ENCODE data around the gene MS4A8.
"Not testable (repeated sequence)": the region's sequence is repeated elsewhere in the genome, so short reads cannot be mapped to it uniquely, and the experiment has no call there.

Gene MS4A8

DNA sequence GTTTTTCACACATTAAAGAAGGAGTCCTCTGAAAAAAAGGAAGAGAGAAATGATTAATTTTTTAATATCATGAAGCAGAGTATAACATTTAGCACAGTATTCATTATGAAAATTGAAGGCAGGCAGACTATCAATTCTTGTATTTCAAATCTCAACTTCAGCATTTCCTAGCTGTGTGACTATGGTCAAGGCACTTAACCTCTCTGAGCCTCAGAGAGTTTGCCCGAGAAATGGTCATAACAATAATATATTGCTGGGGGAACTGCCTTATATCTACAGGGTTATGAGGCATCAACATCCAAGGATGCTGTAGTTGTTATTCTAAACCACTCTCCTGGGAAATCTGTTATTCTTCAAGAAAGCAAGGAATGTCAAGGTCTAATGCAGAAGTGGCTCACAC, 26.2 kb downstream of the MS4A8 start:
- DNase-seq (ENCODE audit: low spot score), result no peak

DNA sequence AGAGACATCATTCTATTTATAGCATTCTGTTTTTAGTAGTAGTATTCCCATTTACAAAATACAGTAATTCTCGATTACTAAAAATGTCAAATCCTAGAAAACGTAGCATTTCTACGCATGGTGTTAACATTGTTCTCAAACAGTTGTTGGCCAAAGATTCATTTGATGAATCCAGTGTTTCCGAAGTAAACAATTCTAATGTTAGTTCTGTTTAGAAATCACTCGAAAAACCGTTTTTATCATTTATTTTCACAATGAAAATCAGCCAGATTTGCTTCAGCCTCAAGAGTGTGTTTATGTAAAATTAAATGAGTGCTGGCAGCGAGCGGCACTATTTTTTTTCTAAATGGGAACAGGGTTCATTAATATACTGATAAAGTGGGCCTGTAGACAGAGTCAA, 32.2 kb downstream of the MS4A8 start:
- DNase-seq (ENCODE audit: low spot score), result no peak

DNA sequence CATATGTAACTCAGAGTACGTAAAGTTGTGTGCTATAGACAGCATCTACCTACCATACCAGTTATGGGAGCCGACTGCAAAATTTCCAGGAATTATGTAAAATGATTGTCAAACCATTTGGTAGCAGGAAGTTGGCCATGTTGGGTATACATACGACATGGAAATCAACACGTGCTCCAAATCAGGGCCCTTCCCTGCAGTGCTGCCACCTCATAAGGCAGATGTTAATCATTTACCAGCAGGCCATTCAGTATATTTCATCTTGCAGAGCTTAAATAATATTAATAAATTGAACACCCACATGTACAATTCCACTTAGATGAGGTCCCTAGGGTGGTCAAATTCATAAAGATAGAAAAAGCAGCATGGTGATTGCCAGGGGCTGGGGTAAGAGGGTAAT, 34.9 kb downstream of the MS4A8 start:
- DNase-seq (ENCODE audit: low spot score), result no peak

DNA sequence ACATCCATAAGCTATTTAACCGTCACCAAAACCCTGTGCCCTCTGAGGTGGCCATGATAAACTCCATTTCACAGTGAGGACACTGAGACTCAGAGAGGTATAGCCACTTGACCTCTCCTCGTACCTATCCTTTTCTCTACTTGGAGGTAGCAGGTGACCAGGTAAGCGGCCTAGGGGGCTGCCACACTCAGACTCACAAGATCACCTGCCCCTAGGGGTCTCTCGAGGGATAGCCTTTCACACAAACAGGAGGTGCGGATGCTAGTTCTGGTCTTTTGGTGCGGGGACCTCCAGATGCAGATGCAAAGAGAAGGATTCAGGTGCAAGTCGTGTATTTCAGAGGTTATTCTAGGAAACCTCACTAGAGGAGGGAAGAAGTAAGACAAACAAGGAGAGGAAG, 39.7 kb downstream of the MS4A8 start:
- DNase-seq (ENCODE audit: low spot score), result no peak

DNA sequence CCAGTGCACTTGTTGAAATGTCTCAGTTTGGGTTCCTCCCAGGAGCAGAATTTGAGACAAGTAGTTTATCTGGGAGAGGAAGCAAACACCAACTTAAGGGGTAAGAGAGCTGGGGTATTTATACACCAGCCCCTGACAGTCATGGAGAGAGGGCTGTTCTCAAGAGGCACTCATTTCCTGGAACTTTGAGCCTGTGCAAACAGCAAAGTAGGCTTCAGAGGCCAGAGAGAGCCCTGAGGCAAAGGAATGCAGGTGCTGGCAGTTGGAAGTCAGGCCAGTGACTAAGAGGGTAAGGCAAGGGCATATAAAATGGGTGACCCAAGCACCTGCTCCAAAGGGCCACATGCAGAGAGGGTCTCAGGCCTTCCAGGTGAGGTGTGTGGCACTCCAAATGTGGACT, 41.2 kb downstream of the MS4A8 start:
- no peak for DNase-seq (ENCODE audit: low spot score)

DNA sequence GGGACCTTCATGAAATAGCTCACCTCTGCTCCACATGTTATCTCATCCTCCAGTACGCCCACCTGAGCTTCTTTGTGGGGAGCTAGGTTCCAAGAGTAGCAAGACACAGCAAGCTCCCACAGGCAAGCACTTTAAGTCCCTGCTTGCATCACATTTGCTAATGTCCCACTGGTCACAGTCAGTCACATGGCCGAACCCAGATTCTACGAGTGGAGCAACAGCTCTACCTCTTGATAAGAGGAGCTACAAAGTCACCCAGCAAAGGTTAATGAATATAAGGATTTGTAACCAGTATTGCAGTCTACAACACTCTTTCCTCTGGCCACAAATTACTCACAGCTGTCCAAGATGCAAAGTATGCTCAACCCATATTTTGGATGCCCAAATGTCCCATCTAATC, 42.0 kb downstream of the MS4A8 start:
- no peak for DNase-seq (ENCODE audit: low spot score)

DNA sequence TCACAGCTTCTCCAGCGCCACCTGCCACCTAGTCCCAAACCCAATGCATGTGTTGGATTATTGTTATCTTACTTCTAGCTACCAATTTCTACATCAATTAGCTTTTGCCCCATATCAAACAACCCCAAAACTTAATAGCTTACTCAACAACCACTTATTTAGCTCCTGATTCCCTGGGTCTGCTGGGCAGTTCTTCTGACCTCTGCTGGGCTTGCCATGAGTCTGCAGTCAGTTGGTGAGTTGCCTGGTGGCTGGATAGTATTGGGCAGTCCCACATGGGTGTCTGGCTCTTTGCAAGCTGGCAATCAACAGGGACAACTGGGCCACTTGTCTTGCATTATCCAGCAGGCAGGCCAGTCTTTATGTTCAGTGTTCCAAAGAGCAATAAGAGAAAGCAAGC, 43.6 kb downstream of the MS4A8 start:
- DNase-seq (ENCODE audit: low spot score), result no peak

DNA sequence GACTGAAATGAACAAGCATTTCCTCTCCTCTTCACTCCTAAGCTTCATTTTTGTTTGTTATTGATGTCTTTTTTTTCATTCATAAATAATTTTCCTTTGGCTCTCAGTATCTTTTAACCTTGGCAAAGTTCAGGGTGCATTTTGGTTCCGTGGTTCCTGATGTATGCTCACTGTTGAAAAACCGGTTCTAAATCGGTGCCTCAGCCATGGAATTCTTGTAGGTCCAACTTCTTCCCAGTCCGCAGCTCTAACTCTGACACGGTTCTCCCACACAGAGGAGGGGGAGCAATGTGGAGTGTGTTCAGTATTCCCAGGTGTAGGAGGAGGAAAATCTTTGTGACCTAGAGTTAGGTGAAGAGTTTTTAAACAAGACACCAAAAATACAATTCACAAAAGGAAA, 44.7 kb downstream of the MS4A8 start:
- DNase-seq (ENCODE audit: low spot score), result no peak

DNA sequence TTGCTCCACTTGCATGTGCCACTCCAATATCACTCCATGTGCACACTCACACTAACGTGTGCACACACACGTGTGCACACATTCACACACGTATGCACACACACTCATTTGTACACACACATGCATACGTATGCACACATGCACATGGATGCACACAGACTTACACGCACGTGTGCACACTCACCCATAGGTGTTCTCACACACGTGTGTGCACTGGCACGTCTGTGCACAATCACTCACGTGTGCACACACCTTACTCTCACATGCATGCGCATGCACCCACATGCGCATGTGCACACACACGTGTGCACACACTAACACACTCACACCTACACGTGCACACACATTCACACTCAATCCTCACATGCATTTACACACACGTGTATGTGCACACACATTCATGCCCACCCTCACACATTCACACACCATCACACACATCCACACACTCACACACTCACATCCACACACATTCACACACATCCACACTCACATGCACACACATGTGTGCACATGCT, 48.0 kb downstream of the MS4A8 start:
- no peak for DNase-seq (ENCODE audit: low spot score)

DNA sequence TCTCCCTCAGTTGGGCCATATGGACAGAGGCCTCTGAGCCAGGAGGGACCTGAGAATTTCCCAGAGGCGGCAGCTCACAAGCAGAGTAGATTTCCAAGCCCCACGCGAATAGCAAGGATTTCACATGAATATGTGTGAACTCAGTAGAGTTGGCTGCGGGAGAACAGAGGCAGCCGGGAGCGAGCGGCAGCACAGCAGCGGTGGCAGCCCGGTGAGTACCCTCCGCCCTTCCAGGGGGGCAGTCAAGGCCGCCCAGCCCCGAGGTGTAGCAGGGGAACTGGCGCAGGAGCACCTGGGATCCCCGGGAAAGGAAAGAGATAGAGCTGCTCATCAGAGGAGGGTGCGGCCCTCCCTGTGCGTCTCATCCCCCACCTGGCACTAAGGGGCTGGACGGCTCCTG, 48.8 kb downstream of the MS4A8 start:
- no peak for DNase-seq (ENCODE audit: low spot score)

DNA sequence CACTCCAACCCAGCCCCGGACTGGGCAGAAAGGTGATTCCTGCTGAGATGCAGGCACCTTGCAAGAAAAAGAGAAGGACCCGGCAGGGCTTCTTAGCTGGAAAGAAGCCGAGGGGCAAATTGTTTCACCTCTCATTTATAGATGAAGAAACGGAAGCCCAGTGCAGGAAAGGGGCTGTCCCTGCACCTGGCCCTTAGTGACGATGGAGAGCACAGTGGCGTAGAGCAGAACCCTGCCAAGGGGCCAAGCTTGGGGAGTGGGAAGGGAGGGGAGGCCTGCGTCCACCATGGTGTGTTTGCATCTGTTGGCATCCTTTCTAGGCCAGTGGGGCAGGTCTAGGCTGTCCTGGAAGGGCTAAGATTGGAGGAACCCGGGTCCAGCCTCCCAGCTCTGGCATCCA, 49.4 kb downstream of the MS4A8 start:
- DNase-seq (ENCODE audit: low spot score), result no peak

DNA sequence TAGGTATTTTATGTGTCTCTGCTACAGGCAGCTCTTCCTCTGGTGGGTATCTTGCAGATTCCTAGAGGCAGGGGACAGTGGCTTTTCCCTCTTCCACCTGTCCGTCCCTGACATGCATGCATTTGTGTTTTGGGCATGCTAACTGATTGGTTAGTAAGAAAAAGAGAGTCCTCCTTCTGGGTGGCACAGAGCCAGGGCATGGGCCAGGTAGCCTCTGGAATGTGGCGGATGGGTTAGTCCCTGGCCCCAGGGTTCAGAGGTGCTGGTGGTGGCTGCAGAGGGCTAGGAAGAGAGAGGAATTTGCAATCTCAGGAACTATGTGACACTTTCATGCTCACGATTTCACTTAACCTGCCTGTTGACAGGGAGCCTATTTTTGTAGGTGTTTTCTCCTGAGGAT, 51.5 kb downstream of the MS4A8 start:
- DNase-seq (ENCODE audit: low spot score), result no peak

DNA sequence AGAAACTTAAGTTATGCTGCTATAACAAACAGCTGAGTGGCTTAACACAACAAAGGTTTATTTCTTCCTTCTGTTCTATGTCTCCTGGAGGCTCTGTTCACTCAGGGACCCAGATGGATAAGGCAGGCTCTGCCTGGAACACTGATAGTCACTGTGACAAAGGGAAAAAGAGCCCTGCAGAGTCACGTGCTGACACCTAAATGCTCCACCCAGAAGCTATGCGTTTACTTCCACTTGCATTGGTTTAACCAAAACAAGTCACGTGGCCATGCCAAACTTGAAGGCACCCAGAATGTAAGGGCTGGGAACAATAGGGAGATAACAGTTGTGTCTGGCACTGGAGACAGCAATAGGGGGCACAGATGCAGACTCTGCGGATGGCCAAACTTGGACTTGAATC, 53.9 kb downstream of the MS4A8 start:
- no peak for DNase-seq (ENCODE audit: low spot score)

DNA sequence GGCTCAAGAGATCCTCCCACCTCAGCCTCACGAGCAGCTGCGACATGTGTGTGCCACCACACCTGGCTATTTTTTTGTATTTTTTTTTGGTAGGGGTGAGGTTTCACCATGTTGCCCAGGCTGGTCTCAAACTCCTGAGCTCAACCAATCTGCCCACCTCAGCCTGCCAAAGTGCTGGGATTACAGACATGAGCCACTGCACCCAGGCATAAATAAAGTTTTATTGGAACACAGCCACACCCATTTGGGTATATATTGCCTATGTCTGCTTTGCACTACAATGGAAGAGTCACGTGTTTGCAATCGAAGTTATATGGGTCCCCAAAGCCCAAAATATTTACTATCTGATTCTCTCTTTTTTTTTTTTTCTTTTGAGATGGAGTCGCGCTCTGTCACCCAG, 55.5 kb downstream of the MS4A8 start:
- no peak for DNase-seq (ENCODE audit: low spot score)

DNA sequence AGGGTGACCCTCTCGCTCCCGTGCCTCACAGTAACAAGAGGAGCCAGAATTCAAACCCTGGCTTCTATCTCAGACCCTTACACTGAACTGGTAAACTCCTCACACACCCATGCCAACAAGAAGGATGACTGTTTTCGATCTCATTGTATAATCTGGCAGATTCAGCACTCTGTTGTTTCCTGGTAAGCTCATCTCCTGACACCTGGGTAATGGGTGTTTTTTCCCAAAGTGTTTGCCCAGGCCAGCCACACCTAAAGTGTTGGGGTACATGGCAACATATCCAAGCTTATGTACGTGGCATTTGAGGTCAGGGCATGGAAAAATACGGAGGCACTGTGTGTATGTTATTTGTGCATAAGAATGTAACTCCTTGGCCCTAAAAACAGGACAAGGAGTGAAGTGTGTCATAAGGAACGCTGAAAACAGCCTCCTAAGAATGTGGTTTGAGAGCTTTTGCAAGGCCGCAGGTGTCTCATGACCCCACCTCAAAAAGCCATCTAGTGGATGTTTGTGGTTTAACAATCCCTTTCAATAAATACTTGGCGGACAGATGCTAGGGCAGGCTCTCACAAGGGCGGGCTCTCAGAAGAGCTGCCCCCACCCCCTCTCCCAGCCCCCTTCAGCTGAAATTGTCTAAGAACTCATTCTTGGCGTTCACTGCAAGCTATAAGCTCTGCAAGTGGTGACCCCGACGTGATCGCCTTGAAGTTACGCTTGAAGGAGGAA, 57.1 kb downstream of the MS4A8 start, which contains the start of gene MS4A15:
Gene MS4A15, plus strand, starts transcription at position 561 of the 726 bp plus-strand sequence. CDS start 6,867 bp downstream, outside the sequence.
- DNase-seq (ENCODE audit: low spot score), result peak; percentile 23

DNA sequence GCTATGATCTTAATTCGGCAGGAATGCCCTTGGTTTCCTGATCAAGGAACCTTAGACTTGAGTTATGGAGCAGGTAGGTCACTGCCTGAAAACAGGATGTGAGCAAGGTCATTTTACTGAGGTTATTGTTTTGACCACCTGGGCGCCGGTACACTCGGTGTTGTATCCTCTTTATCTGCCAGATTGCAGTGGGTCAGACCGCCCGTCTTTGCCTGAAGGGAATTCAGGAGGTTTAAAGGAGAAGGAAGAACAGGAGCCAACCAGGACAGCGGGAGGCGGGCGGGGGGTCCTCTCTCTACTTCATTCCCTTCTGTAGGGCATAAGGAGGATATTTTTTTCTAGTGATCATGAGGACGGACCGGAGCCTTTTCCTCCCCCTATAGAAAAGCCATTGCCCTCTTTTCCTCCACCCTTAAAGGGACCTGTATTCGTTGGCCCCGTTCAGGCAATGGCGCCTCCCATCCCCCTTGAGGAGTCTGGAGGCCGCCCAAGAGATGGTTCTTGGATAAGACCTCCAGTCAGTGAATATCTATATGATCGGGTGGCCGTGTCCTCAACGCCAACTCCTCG, 57.9 kb downstream of the MS4A8 start:
- no peak for DNase-seq (ENCODE audit: low spot score)

DNA sequence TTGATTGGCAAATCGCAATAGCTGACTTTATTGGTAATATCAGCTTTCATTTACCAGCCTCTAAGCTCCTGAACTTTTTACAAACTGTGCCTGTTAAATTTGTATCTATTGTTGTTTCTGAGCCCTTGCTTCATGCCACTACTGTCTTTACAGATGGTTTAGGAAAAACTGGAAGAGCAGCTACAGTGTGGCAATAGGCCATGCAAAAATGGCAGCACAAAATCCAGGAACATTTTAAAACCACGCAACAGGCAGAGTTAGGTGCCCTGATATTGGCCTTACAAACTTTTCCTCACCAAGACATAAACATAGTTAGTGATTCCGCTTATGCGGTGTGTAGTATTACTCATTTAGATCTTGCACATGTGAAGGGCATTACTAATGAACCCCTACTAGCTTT, 59.3 kb downstream of the MS4A8 start:
- not testable (repeated sequence) for DNase-seq (ENCODE audit: low spot score)

DNA sequence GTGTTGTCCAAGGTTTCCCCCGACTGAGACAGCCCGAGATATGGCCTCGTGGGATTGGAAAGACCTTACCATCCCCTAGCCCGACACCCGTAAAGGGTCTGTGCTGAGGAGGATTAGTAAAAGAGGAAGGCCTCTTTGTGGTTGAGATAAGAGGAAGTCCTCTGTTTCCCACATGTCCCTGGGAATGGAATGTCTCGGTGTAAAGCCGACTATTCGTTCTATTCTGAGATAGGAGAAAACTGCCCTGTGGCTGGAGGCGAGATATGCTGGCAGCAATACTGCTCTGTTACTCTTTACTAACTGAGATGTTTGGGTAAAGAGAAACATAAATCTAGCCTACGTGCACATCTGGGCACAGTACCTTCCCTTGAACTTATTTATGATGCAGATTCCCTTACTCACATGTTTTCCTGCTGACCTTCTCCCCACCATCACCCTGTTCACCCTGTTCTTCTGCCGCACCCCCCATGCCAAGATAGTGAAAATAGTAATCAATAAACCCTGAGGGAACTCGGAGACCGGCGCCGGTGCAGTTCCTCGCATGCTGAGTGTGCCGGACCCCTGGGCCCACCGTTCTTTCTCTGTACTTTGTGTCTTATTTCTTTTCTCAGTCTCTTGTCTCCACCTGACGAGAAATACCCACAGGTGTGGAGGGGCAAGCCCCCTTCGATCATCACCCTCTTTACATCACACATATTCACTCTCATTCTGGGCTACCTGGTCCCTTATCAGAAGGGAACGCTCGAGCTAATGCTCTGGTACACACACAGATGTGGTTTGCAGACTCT, 60.2 kb downstream of the MS4A8 start:
- not testable (repeated sequence) for DNase-seq (ENCODE audit: low spot score)

DNA sequence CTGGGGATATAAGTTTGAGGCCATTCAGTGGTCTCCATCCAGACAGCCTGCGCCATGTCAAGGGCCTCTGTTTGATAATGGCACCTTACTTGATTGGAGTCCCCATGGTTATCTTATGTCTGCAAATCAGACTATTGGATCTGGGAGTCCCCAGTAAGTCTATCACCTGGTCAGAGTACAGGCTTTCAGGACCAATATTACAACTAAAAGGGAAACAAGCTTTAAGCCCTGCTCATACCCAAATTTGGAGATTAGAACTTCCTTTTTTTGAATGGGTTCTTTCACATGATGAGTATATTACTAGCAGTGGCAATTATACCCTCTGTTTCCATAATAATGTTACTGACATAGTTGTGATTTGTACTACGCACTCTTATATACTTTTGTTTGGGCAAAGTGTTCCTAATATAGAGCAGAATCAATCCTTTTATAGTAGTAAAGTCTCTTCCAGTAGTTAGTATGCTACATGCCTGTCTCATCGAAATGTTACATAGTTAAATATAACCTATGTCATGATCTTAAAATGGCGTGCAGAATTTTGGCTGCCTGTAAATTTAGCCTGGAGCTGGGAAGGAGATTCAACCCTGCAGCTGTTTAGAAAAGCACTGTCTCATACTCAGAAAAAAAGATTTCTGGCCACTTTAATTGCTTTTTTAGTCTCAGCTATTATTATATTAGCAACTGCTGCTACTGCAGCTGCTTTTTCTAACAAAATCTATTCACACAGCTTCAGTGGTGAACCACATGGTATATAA, 62.2 kb downstream of the MS4A8 start:
- DNase-seq (ENCODE audit: low spot score), result no peak

DNA sequence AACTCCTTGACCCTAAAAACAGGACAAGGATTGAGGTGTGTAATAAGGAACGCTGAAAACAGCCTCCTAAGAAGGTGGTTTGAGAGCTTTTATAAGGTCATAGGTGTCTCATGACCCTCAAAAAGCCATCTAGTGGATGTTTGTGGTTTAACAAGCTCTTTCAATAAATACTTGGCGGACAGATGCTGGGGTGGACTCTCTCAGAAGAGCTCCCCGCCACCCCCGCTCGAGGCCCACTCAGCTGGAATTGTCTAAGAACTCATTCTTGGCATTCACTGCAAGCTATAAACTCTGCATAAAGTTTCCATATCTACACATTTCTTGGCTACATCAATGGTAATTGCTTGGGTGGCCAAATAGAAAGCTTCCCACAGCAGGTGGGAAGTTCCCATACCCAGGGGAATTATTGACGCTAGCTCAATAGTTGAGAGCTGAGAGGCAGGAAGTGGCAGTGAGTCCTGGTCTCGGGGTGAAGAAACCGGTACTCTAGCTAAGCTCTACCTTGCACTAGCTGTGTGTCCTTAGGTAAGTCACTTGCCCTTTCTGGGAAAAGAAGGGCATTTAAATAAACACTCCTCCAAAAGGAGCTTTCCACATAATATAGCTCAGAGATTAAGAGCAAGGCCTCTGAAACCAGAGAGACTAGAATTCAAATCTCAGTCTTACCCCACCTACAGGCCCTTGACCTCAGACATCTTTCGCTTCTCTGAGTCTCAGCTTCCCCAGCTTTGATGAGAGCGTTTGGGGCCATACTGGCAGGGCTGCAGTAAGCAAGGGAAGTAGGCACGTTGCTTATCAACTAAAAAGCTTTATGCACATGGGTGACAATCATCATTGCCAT, 63.7 kb downstream of the MS4A8 start:
- DNase-seq (ENCODE audit: low spot score), result no peak

DNA sequence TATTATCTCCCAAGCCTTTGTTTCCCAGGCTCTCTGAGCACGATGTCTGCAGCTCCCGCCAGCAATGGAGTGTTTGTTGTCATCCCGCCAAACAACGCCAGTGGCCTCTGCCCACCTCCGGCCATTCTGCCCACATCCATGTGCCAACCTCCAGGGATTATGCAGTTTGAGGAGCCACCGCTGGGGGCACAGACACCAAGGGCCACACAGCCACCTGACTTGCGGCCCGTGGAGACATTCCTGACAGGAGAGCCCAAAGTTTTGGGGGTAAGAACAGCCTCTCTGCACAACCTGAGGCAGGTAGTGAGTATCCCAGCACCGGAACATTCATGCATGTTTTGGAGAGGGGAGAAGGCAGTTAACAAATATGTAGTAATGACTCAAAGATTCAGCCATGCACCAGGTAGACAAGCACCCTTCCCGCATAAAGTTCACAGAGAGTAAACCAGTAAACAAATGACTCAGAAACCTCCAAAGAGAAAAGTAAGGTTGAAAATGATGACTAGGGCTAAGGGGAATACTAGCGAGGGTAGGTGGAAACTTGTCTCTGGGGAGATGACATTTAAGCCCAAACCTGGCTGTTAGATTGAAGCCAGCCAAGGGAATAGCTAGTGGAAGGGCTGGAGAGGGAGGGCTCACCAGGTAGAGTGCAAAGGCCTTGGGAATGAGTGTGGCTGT, 64.4 kb downstream of the MS4A8 start:
- DNase-seq (ENCODE audit: low spot score), result no peak

Data from COLO829 (cell line).